Endothelial cell of umbilical vein (primary cell): Measurements from ENCODE around the gene PPP2R5B. TPM values are rescaled to one million over a fixed set of nuclear protein-coding genes. Genes with fewer than 3 reads are reported as not detected.
A peak's percentile ranks its signal among the peaks of the same experiment; 100 is the strongest.

ENCODE experiments used
- BruUV-seq: library from RNA; stranded (reverse); fragments of 400-500 nt; replicated peaks from 2 replicates; lab custom pipeline; 2021; lab: Mats Ljungman, UMichigan
- CTCF ChIA-PET: fragments of 300-600, 350-600 bp; sonication (Branson Sonifier 250); formaldehyde crosslinking; loops from one replicate; lab custom pipeline; 2021; ENCODE audit warnings: antibody characterized with exemption, inconsistent platforms; lab: Charles Lee
- POLR2A ChIA-PET: fragments of 300-600, 350-600 bp; sonication (Branson Sonifier 250); formaldehyde crosslinking; loops from one replicate; lab custom pipeline; 2021; ENCODE audit warnings: antibody characterized with exemption, inconsistent platforms; lab: Charles Lee
- DNase-seq: peaks from one replicate; pipeline ENCODE4 v3.0.0-alpha.2; 2011; ENCODE audit warnings: low read depth, low spot score
- FAIRE-seq: peaks from 2 replicates; lab custom pipeline; 2011; peaks lifted over from hg19 to GRCh38; lab: Jason Lieb, UNC
- H2AFZ ChIP-seq: 2 replicates; pipeline ENCODE4 v1.6.0; 2012; ENCODE audit warnings: low read depth, low read length, control low read depth, inconsistent platforms
- H3K27ac ChIP-seq: 2 replicates; pipeline ENCODE4 v1.5.1; 2011; ENCODE audit warnings: low read depth, mild to moderate bottlenecking, control low read depth, low read length, moderate library complexity; ENCODE audit not compliant: insufficient read depth
- H3K27me3 ChIP-seq, 2 experiments: 2 replicates each; pipeline versions ENCODE4 v1.6.0 to v1.6.1; 2011; ENCODE audit warnings: low read length in 2 of 2, mixed read lengths in 1 of 2; ENCODE audit not compliant: control insufficient read depth in 2 of 2, insufficient read depth in 2 of 2
- H3K36me3 ChIP-seq, 2 experiments: 2 replicates in 1 of 2; 3 replicates in 1 of 2; pipeline ENCODE4 v1.5.1; 2011; ENCODE audit warnings: low read length in 2 of 2, mild to moderate bottlenecking in 1 of 2, moderate library complexity in 1 of 2; ENCODE audit not compliant: control insufficient read depth in 2 of 2, insufficient read depth in 2 of 2; ENCODE audit errors: extremely low read depth in 1 of 2
- H3K4me1 ChIP-seq: 3 replicates; pipeline ENCODE4 v1.5.1; 2011; ENCODE audit warnings: mild to moderate bottlenecking, low read length; ENCODE audit not compliant: control insufficient read depth, insufficient read depth; ENCODE audit errors: extremely low read depth
- H3K4me2 ChIP-seq: 2 replicates; pipeline ENCODE4 v1.6.1; 2011; ENCODE audit warnings: low read length, control low read depth, mixed read lengths; ENCODE audit not compliant: insufficient read depth
- H3K4me3 ChIP-seq, 3 experiments: fragments of 200-600 bp in 1 of 3; sonication (generic), shearing (Covaris generic) in 1 of 3; replicated peaks in 1 of 3; 2 replicates each; pipeline ENCODE4 v1.5.1; 2011 to 2016; ENCODE audit warnings: control low read depth in 3 of 3, low read length in 3 of 3, mild to moderate bottlenecking in 2 of 3, inconsistent platforms in 1 of 3, low read depth in 1 of 3, moderate library complexity in 1 of 3; ENCODE audit not compliant: insufficient read depth in 1 of 3
- H3K79me2 ChIP-seq: 2 replicates; pipeline ENCODE4 v1.6.0; 2012; ENCODE audit warnings: low read length, inconsistent platforms; ENCODE audit not compliant: control insufficient read depth, insufficient read depth
- H3K9ac ChIP-seq: replicated peaks from 2 replicates; pipeline ENCODE3; 2011; ENCODE audit warnings: low read length, control low read depth; ENCODE audit not compliant: insufficient read depth; ENCODE audit errors: extremely low read depth
- H3K9me1 ChIP-seq: replicated peaks from 3 replicates; pipeline ENCODE4 v1.6.0; 2011; ENCODE audit warnings: mild to moderate bottlenecking, low read length; ENCODE audit not compliant: control insufficient read depth, insufficient read depth; ENCODE audit errors: extremely low read depth
- H3K9me3 ChIP-seq: replicated peaks from 2 replicates; pipeline ENCODE4 v1.5.1; 2012; ENCODE audit warnings: low read length, inconsistent platforms; ENCODE audit not compliant: control insufficient read depth, insufficient read depth
- H4K20me1 ChIP-seq: replicated peaks from 2 replicates; pipeline ENCODE3; 2011; ENCODE audit warnings: mild to moderate bottlenecking, low read length; ENCODE audit not compliant: control insufficient read depth, insufficient read depth; ENCODE audit errors: extremely low read depth
- EZH2 ChIP-seq: IDR thresholded peaks from 2 replicates; pipeline ENCODE4 v1.6.1; 2012; ENCODE audit warnings: borderline replicate concordance, low read depth, mild to moderate bottlenecking, moderate library complexity, low read length, inconsistent platforms; ENCODE audit not compliant: severe bottlenecking
- FOS ChIP-seq: IDR thresholded peaks from 2 replicates; pipeline ENCODE4 v1.6.1; 2011; ENCODE audit warnings: mild to moderate bottlenecking, low read length, moderate library complexity, borderline replicate concordance; ENCODE audit not compliant: insufficient read depth
- GATA2 ChIP-seq: IDR thresholded peaks from 2 replicates; pipeline ENCODE4 v1.7.0; 2011; ENCODE audit warnings: low read depth, mild to moderate bottlenecking, moderate library complexity, mixed read lengths, low read length; ENCODE audit not compliant: insufficient read length, insufficient read depth
- JUN ChIP-seq: IDR thresholded peaks from 2 replicates; pipeline ENCODE4 v1.6.1; 2011; ENCODE audit warnings: borderline replicate concordance, low read depth; ENCODE audit not compliant: insufficient read length, insufficient read depth
- MYC ChIP-seq: IDR thresholded peaks from one replicate; pipeline ENCODE4 v1.6.1; 2011; ENCODE audit warnings: mild to moderate bottlenecking, low read depth, low read length
- POLR2A ChIP-seq: IDR thresholded peaks from 2 replicates; pipeline ENCODE4 v1.6.1; 2012; ENCODE audit warnings: low read depth, mild to moderate bottlenecking, control low read depth, low read length
- POLR2AphosphoS5 ChIP-seq: IDR thresholded peaks from 2 replicates; pipeline ENCODE4 v1.6.1; 2012; ENCODE audit warnings: low read depth, mild to moderate bottlenecking, control low read depth, low read length, moderate library complexity; ENCODE audit not compliant: insufficient read depth
- dilution Hi-C: fragments of 300-500 bp; cut with MboI; formaldehyde crosslinking; loops from one replicate; pipeline ENCODE4 v1.15.0; 2019; ENCODE audit warnings: low sequenced_read_pairs; ENCODE audit not compliant: extremely low pct_ligation_motif_present
- intact Hi-C: fragments of 100-400 bp; cut with micrococcal nuclease; formaldehyde crosslinking; loops from one replicate; pipeline ENCODE4 v1.10.0; 2022
- polyA plus RNA-seq, 4 experiments: library from polyadenylated mRNA; depleted of rRNA in 3 of 4; stranded (reverse) in 3 of 4; unstranded in 1 of 4; fragments of >200 nt; gene quantifications; 2 replicates each; pipeline versions ENCODE4 v1.2.1 to v1.2.3, GENCODE V29; 2011 to 2012; ENCODE audit warnings: missing spikeins in 1 of 4
- total RNA-seq: library from RNA; stranded (reverse); gene quantifications from 2 replicates; pipeline ENCODE4 v1.2.3, GENCODE V29; 2021
- TF ChIP-seq, protein P1 (sequence below), 2 donors: IDR thresholded peaks; 1 replicate in 1 of 2; 2 replicates in 1 of 2; pipeline ENCODE4 v1.5.1; 2011; ENCODE audit warnings: low read length in 2 of 2, mild to moderate bottlenecking in 2 of 2, moderate library complexity in 2 of 2, control low read depth in 1 of 2, inconsistent platforms in 1 of 2, low read depth in 1 of 2; ENCODE audit not compliant: insufficient read depth in 1 of 2; ENCODE audit errors: extremely low read depth in 1 of 2
- TF ChIP-seq, protein P2 (sequence below): IDR thresholded peaks from 2 replicates; pipeline ENCODE4 v1.6.1; 2011; ENCODE audit not compliant: insufficient read depth, insufficient read length

The PPP2R5B gene
- total and polyA plus RNA-seq, 2 donors (not counting 3 experiments of a cell fraction or from before 2014, with no cell fraction given), result 17.6 to 17.8 TPM

DNA sequence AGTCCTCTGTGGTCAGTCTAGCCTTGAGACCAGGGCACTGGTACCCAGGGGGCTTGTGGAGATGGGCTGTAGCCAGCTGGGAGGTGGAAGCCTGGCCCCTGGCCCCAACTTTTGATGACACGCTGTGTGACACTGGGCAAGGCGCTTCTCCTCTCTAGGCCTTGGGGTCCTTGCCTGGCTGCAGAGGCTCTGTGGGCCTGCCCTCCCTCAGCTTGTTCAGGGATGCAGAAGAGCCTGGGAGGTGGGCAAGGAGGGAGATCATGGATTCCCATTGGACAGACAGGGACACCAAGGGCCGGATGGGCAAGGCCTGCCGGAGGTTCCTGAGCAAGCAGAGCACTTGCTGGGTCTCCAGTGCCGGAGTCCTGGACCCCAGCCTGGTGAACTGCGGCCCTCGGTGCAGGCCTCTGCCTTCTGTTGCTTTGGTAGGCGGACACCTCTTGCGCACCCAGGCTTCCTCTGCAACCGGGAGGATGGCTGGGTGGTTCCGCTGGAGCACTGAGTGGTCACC lies 1.3 kb upstream of the PPP2R5B start:
- no peak overlapping the region for H3K4me2 ChIP-seq

More for the DNA sequence above, 1.3 kb upstream of the PPP2R5B start:
- Histone ChIP-seq H3K79me2 (no peaks in the 10 kb centered on the region), H3K27ac (no peak overlapping the region), H3K4me1 (peaks cover 7% of the 10 kb centered on the region), H2AFZ (peak overlapping the region; percentile 74), H3K27me3 (no peaks in the 10 kb centered on the region), H3K9ac (no peak overlapping the region), H3K36me3 (peaks cover 0 to 5% of the 10 kb centered on the region in 2 experiments), H3K4me3 (no peak overlapping the region), H3K9me3 (no peaks in the 10 kb centered on the region), H4K20me1 (no peaks in the 10 kb centered on the region), H3K9me1 (no peaks in the 10 kb centered on the region)
- ChIA-PET CTCF (interaction anchor here (1.1 to 3.7 kb wide), 3 partner anchors 29 to 91 kb away, joined by 3 to 24 read pairs (median 10); partner anchors contain the start of genes ARL2 and BATF2), POLR2A (no interaction called here)
- intact Hi-C loops (no loop called here), dilution Hi-C loops (no loop called here)
- no TSS peak for BruUV-seq
- FAIRE-seq (no peak), DNase-seq (no peak)
- TF ChIP-seq EZH2 (no peak), JUN (no peak), MYC (no peak), FOS (no peak), POLR2AphosphoS5 (no peak), GATA2 (no peak), POLR2A (no peak)
- TF ChIP-seq, protein P1, sequence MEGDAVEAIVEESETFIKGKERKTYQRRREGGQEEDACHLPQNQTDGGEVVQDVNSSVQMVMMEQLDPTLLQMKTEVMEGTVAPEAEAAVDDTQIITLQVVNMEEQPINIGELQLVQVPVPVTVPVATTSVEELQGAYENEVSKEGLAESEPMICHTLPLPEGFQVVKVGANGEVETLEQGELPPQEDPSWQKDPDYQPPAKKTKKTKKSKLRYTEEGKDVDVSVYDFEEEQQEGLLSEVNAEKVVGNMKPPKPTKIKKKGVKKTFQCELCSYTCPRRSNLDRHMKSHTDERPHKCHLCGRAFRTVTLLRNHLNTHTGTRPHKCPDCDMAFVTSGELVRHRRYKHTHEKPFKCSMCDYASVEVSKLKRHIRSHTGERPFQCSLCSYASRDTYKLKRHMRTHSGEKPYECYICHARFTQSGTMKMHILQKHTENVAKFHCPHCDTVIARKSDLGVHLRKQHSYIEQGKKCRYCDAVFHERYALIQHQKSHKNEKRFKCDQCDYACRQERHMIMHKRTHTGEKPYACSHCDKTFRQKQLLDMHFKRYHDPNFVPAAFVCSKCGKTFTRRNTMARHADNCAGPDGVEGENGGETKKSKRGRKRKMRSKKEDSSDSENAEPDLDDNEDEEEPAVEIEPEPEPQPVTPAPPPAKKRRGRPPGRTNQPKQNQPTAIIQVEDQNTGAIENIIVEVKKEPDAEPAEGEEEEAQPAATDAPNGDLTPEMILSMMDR (IDR thresholded peaks at IDR 0.05; ENCODE audit: extremely low read depth in 1 of 2, insufficient read depth in 1 of 2, low read depth in 1 of 2, low read length in 2 of 2), result no peak
- TF ChIP-seq, protein P2, sequence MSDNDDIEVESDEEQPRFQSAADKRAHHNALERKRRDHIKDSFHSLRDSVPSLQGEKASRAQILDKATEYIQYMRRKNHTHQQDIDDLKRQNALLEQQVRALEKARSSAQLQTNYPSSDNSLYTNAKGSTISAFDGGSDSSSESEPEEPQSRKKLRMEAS, result no peak
